SK-MEL-5 (cell line): ENCODE results near the gene LRRC15. TPM values are rescaled to one million over a fixed set of nuclear protein-coding genes. Genes with fewer than 3 reads are reported as not detected.

Source experiments
- DNase-seq: peaks from one replicate; pipeline ENCODE4 v3.0.0-alpha.2; 2016; ENCODE audit warnings: low read depth, low spot score
- in situ Hi-C: cut with HindIII; loops from 2 replicates; pipeline ENCODE4 v1.10.0; 2016; ENCODE audit warnings: low sequenced_read_pairs, high pct_unique_total_duplicates, low pct_unique_long_range_greater_than_20kb
- polyA plus RNA-seq, 2 experiments: library from polyadenylated mRNA; depleted of rRNA; stranded (reverse); fragments of >200 nt; gene quantifications; 2 replicates each; pipeline ENCODE4 v1.2.3, GENCODE V29; 2015
- total RNA-seq: library from RNA; depleted of rRNA; stranded (reverse); fragments of >200 nt; shearing (Covaris generic); gene quantifications from 2 replicates; pipeline ENCODE4 v1.2.3, GENCODE V29; 2014; rRNA removed

The LRRC15 gene
- total RNA-seq = 0.05 TPM in 1 of 2 replicates, not detected in the other
- not detected in 2 replicates for polyA plus RNA-seq (2015; cell fraction: cytosol; rRNA removed)
- polyA plus RNA-seq (2015; cell fraction: nucleus; rRNA removed) = not detected in 2 replicates

DNA sequence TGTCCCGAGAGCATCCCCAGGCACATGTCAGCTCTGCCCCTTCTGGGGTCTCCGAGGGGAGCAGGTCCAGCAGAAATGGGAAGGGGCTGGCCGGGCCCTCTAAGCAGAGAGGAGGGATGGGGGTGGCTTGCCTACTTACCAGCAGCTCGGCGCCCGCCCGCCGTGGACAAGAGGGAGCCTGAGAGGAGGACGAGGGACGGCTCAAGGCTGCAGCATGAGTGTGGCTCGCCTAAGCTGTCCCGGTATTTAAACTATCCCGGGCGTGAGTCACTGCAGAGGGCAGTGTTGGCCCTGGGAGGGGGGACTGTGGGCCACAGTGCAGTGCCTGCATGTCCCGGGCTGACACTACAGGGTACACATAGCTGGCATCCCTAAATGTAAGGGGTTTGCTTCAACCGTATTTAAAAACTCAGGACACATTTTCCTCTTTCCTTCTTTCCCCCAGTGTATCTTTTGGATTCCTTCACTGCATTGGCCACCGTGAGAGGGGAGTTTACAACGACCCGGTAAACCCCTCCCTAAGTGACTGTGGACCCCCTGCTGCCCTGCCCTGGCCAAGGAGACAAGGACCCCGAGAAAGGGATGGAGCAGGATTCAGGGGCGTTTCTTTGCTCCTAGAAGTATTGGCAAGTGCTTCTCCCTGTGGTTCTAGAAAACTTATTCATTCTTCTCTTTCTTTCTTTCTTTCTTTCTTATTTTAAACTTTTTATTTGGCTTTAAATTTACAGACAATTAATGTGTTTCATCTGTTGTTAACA is at the start of gene LRRC15:
LRRC15 (minus strand) TSS at position 222 of the 758 bp plus-strand sequence. CDS start 8,700 bp downstream, outside the sequence.
- DNase-seq = no peak
- in situ Hi-C loops = no loop called here

DNA sequence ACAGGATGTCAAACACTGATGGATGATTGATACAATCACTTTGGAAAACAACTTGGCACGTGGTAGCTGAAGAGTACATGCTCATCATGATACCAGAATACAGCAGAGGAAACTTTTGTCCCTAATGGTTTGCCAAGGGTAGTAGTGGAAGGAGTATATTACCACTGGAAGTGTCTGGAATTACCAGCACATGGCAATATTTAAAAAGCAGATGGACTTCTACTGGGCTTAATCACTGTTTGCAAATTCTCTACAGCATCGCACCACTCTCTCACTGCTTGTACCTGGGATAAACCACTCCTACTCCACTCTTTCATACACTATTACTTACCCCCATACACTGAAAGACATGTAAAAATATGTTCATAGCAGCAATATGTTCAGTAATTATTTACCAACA is 49.1 kb upstream of the LRRC15 start:
- in situ Hi-C loops = no loop called here

DNA sequence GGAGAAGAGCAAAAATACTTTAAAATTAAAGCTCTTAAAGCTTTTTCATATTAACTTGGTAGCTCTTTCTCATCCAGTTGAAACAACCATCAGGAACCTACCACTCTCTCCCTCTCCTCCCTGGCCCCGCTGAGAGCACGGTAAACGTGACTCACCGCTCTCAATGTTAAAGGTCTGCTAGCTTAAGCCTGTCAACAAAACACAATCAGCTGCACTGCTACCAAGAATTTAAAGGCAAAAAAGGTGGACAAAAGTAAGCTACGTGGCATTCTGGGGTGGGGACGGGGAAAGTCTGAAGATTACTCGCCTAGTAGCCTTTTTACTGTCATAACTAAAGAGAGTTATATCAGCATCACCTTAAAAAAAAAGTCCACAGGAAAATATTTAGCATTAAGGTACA is 37.9 kb upstream of the LRRC15 start:
- no peak for DNase-seq
- in situ Hi-C loops = no loop called here

More for the DNA sequence above, 49.1 kb upstream of the LRRC15 start:
- DNase-seq = no peak

DNA sequence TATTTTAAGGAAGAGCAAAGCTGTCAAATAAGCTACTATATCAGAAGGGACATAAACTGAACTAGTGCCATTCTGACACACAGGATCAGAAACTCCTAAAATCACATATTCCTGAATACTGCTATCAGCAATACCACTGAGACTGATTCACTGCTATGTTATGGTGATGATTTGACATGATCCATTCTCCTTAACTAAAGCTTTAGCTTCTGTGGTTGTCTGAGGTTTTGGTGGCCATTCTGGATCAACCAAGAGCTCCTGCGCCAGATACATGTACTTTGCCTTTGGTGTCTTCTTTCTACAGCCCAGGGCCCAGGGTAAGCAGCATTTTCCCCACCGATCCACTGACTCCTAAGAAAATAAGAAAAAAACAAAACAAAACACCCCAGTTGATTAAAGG is 36.2 kb upstream of the LRRC15 start:
- no peak for DNase-seq
- in situ Hi-C loops = no loop called here

DNA sequence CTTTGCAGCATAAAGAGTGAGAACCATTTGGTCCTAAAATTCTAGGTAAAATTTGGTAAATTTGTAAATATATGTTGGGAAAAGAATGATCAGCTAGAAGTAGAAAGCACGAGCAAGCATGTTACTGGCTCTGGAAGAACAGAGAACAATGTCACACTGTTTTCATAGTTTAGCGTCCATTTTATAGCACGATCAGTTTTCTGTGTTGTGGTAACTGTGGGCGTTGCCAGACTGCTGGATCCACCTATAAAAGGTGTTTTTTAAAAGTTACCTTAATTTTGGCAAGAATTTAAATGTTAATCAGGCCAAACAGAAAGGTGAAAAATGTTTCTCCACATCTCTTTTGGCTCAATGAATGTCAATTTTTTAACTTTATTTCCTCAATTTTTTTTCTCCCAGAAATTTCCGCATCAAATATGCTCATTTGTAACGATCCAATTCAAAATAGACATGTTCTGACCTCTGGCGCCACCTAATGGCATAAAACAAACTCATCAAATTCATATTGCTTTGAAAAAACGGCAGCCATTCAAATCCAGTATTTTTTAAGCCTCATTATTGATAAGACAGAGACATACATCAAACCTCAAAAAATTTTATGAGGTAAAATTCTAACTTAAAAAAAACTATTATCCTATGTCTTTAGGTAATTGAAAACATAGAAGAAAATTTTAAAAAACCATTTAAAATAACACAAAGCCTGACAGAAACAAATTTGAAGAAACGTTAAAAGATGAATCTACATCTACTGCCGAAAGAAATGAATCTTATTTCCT is 35.0 kb upstream of the LRRC15 start:
- in situ Hi-C loops = no loop called here
- DNase-seq = peak; percentile 78

DNA sequence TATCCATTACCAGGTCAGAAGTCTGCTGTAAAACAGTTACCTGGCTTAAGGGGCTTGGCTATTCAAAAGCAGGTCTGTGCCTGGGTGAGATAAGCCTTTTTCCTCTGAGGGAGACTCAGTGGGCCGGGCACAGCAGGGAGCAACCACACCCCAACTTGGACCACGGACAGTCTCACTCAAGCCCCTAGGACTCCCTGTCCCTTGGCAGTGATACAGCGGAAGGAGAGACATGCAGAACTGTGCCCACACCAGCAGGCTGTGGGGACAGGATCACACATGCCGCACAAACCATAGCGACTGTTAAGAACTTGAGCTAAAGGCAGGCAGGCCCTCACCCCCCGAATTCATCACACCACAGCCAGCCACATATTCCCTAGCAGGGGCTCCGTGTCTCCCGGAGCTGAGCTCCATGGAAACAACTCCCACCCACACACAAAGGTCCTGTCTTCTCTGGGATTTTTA is 32.4 kb upstream of the LRRC15 start:
- no peak for DNase-seq

DNA sequence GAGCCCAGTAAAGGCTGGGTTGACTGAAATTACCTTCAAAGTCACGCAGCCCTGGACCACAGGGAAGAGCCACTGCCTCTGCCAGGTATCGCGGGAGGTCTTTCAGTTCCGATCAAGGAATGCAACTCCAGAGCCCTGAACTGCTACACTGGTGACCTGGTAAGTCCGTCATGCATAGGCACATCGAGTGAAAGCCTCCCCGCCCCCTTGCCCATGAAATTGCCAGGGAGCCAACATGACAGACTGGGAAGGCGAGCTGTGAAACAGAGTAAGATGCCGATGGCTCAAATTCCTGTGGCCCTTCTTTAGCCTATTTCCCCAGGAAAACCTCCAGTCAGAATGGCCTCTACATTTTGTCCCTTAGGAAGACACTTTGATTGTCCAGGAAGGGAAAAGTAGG is 31.8 kb upstream of the LRRC15 start:
- in situ Hi-C loops = no loop called here
- DNase-seq = no peak

More for the DNA sequence above, 32.4 kb upstream of the LRRC15 start:
- in situ Hi-C loops = no loop called here

DNA sequence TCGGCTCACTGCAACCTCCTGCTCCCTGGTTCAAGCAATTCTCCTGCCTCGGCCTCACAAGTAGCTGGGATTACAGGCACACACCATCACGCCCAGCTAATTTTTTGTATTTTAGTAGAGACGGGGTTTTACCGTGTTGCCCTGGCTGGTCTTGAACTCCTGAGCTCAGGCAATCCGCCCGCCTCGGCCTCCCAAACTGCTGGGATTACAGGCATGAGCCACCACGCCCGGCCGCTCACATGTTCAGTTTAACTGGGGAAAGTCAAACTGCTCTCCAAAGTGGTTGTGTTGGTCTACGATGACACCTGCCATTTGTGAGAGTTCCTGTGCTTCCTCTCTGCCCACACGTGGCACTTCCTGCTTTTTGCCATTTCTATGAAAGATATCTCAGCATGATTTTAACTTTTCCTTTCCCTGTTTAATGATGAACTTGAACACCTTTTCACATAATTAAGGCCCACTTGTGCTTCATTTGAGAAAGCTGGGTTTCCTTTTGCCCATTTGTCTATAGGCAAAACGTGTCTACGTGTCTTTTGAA is 30.4 kb upstream of the LRRC15 start:
- in situ Hi-C loops = no loop called here

DNA sequence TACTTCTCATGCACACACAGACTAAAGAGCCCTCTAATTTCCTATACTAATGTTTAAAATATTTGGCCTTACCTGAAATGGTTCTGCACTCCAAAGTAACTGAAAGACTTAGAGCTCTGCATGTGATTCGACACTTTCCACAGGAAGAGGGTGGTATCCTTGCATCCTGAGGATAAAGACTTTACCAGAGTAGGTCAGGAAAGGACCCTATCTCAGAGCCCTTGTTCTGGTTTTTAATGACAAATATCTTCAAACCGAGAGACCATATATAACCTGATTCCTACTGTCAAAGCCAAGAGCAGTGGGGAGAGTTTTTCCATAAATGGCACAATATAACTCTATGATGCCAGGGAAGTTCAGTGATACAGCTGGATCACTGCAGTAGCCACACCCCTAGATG is 29.6 kb upstream of the LRRC15 start, which contains the start of gene GP5:
GP5 (minus strand) TSS at position 101 of the 400 bp plus-strand sequence. CDS start 984 bp downstream, outside the sequence.
- in situ Hi-C loops = no loop called here
- no peak for DNase-seq

More for the DNA sequence above, 30.4 kb upstream of the LRRC15 start:
- no peak for DNase-seq

DNA sequence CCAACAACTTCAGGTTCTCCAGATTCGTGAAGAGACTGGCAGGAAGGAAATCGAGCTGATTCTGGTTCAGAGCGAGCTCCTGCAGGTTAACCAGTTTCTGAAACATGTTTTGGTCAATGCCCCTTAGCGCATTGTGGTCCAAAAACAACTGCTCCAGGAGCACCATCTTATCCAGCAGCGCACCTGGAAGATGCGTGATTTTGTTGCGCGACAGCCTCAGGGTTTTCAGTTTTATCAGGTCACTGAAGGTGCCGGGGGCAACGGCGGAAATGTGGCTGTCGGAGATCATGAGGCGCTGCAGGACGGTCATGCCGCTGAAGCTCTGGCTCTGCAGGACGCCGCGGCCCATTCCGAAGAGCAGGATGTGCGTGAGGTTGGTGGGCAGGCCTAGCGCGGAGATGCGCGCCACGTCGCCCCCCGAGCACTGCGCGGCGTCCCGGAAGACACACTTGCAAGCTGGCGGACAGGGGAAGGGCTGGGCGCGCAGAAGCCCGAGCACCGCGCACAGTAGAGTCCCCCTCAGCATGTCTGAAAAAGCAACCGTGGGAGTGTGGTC is 28.3 kb upstream of the LRRC15 start:
- DNase-seq = no peak
- in situ Hi-C loops = no loop called here

DNA sequence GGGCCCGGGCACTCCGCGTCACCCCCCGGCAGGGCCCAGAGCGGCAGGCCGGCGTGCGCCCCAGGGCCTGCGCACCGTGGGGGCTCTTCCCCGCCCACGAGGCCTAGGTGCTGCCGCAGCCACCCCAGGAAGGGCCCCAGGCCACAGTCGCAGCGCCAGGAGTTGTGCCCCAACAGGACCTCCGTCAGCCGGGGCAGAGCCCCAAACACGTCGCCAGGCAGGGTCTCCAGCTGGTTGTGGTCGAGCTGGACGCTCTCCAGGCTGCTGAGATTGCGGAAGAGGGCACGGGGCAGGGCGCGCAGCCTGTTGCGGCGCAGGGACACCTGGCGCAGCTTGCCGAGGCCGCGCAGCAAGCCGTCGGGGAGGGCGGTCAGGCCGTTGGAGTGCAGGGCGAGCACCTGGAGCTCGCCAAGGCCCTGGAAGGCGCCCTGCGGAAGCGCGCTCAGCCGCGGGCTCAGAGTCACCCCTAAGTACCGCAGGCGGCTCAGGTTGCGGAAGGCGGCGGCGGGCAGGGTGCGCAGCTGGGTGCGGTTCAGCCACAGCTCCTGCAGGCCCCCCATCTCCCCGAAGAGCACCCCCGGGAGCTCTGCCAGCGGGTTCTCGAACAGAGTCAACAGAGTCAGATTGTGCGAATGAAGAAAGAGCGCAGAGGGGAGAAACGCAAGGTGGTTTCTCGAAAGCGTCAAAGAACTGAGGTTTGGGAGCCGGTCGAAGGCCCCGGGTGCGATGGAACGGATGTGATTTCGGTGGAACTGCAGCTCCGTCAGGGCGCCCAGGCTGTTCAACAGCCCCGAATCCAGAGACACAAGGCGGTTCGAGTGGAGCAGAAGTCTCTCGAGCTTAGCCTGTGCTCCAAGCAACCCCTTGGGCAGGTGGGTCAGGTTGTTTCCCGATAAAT is 27.6 kb upstream of the LRRC15 start:
- in situ Hi-C loops = no loop called here
- no peak for DNase-seq

DNA sequence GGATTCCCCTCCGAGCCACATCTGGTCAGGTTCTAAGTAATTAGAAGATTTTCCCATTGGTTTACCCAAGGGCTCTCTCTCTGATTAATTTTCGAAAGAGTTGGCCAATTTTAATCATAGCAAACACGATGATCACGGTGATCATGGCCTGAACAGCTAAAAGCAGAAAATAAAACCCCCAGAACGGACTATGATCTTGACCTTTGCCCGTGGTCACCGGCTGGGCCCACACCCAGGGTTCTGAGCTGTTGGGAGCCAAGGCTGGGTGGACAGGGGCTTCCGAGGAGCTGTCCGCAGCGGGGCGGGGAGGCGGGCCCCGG is 27.0 kb upstream of the LRRC15 start:
- in situ Hi-C loops = no loop called here
- no peak for DNase-seq

DNA sequence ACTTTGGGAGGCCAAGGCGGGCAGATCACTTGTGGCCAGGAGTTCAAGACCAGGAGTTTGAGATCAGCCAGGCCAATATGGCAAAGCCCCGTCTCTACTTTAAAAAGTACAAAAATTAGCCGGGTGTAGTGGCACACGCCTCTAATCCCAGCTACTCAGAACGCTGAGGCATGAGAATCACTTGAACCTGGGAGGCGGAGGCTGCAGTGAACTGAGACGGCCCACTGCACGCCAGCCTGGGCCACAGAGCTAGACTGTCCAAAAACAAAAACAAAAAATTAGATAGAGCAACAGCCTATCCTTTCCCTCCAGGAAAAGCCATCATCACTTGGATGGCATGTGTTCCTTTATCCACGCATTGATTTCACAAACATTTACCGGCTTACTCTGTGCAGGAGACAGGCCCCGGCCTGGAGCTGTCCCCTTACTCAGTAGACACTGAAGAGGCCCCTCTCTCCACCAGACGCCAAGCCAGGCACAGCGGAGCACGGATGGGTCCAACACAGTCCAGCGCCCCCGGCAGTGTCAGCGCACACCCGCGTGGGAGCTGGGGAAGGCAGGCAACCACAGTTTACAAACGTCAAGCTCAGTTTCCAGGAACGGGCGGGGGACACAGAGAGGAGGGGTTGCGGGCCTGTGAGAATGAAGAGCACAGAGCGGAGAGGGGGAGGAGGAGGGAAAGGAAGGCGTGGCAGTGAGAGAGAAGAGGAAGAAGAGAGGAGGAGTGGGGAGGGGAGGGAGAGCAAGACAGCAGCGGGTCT is 26.4 kb upstream of the LRRC15 start:
- no peak for DNase-seq
- in situ Hi-C loops = no loop called here

DNA sequence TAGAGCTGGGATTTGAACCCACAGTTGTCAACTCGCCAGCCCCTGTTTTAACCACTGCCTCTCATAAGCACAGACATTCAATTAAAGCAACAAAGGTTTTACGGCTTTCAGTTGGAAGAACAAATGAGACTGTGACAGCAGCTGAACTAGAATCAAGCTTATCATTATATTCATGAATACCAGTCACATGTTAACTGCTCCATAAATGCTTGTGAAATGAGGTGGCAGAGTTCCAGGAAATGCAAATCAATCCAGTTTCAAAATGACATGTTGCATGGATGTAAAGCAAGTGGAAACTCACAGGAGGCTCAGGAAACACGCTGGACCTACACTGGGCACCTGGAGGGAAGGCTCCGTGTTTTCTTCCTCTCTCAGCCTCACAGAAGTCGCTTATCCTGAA is 25.7 kb upstream of the LRRC15 start:
- peak; percentile 60 for DNase-seq
- in situ Hi-C loops = no loop called here

DNA sequence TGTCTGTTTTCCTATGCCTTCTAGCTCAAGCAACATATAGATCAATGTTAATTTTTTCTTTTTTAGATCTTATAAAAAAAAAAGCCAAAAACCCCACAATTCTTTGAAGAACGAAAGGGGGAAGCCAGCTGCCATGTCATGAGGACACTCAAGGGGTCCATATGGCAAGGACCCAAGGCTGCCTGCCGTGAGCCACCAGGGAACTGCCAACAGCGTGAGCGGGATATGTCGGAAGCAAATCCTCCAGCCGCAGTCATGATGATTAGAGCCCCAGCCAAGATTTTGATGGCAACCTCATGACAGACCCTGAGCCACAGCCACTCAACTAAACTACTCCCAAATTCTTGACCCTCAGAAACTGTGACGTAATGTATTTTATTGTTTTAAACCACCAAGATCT is 23.0 kb upstream of the LRRC15 start:
- in situ Hi-C loops = no loop called here
- DNase-seq = no peak

DNA sequence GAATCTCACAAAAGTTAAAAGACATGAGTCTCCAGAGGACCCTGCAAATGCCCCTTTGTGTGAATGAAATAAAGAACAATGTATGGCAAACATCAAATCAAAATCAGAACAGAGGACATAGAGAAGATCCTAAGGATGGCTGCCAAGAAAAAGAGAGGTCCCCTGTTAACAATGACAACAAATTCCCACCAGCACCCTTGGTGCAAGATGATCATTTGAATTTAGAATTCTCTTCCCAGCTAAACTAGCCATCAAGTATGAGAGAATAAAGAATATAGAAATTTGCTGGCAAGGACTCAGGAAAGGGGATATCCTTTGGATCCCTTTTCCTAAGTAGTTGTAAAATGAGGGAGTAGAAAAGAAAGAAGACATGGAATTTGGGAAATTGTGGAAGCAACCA is 21.3 kb upstream of the LRRC15 start:
- in situ Hi-C loops = no loop called here
- DNase-seq = no peak
